Measurements from ENCODE around the gene TAT. TPM values are rescaled to one million over a fixed set of nuclear protein-coding genes. Genes with fewer than 3 reads are reported as not detected.

Gene TAT
- polyA plus RNA-seq, 1 of the 3 experiments (the other 2 are of a cell fraction), result not detected

DNA sequence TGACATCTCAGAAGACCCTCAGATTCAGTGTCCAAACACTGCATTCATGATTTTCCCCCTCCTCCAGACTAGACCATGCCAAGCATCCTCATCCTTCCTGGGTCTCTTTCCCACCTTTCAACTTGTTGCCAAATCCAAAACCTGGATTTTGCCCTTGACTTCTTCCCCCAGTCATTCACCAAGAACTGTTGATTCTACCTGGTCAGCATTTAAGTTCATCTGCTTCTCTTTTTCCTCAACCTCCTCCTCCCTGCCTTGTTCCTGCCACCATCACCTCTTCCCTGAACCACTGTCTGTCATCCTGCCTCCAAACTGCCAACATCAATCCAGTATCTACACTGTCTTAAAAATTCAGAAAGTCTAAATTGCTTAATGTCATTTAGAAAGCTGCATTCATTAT lies 29.7 kb downstream of the TAT start:
- DNase-seq, result no peak
- Histone ChIP-seq H3K4me2 (no peak overlapping the region), H3F3A (replicated peaks; ENCODE audit: insufficient read depth) (no peaks in the 10 kb centered on the region), H2AFZ (ENCODE audit: low read depth) (no peak overlapping the region), H3K4me3 (ENCODE audit: low read depth in 2 of 2, low read length in 1 of 2) (no peak overlapping the region), H3K36me3 (replicated peaks in 1 of 2; ENCODE audit: control insufficient read depth in 1 of 2, insufficient read depth in 2 of 2, low read length in 1 of 2) (no peaks in the 10 kb centered on the region), H3K4me1 (ENCODE audit: control insufficient read depth in 1 of 2, insufficient read depth in 2 of 2, low read depth in 1 of 2, low read length in 1 of 2) (no peaks in the 10 kb centered on the region), H3K9me3 (no peaks in the 10 kb centered on the region; the same call in 1 of the 2 replicates), H3K79me2 (ENCODE audit: insufficient read depth) (no peaks in the 10 kb centered on the region), H4K20me1 (ENCODE audit: insufficient read depth) (no peaks in the 10 kb centered on the region), H3K27me3 (ENCODE audit: insufficient read depth) (no peaks in the 10 kb centered on the region; the same call in 1 of the 2 replicates), H3K9me2 (no peaks in the 10 kb centered on the region), H3K27ac (ENCODE audit: low read depth in 2 of 2, low read length in 1 of 2) (no peak overlapping the region), H3K9ac (no peak overlapping the region)
- TF ChIP-seq YY1 (IDR thresholded peaks at IDR 0.05; ENCODE audit: low read depth), result no peak
- no peak for TF ChIP-seq TCF12 (IDR thresholded peaks at IDR 0.05)
- no peak for TF ChIP-seq FOXJ3 (CRISPR knock-in tag; IDR thresholded peaks at IDR 0.05)
- TF ChIP-seq MXI1 (IDR thresholded peaks at IDR 0.05; ENCODE audit: low read depth, low read length), result no peak
- TF ChIP-seq EP300 (IDR thresholded peaks at IDR 0.05; ENCODE audit: borderline replicate concordance in 1 of 2, low read depth in 1 of 2, low read length in 1 of 2), result no peak
- TF ChIP-seq MEF2A (IDR thresholded peaks at IDR 0.05; ENCODE audit: borderline replicate concordance, low read depth), result no peak
- TF ChIP-seq SIN3A (IDR thresholded peaks at IDR 0.05; ENCODE audit: borderline replicate concordance, low read depth, low read length), result no peak
- TF ChIP-seq GATA2 (CRISPR knock-in tag; IDR thresholded peaks at IDR 0.05), result no peak
- TF ChIP-seq, protein P1, sequence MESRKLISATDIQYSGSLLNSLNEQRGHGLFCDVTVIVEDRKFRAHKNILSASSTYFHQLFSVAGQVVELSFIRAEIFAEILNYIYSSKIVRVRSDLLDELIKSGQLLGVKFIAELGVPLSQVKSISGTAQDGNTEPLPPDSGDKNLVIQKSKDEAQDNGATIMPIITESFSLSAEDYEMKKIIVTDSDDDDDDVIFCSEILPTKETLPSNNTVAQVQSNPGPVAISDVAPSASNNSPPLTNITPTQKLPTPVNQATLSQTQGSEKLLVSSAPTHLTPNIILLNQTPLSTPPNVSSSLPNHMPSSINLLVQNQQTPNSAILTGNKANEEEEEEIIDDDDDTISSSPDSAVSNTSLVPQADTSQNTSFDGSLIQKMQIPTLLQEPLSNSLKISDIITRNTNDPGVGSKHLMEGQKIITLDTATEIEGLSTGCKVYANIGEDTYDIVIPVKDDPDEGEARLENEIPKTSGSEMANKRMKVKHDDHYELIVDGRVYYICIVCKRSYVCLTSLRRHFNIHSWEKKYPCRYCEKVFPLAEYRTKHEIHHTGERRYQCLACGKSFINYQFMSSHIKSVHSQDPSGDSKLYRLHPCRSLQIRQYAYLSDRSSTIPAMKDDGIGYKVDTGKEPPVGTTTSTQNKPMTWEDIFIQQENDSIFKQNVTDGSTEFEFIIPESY (IDR thresholded peaks at IDR 0.05; ENCODE audit: borderline replicate concordance, low read depth), result no peak
- no peak for TF ChIP-seq TAF1 (IDR thresholded peaks at IDR 0.05; ENCODE audit: borderline replicate concordance, low read depth, low read length)
- TF ChIP-seq, protein P2, sequence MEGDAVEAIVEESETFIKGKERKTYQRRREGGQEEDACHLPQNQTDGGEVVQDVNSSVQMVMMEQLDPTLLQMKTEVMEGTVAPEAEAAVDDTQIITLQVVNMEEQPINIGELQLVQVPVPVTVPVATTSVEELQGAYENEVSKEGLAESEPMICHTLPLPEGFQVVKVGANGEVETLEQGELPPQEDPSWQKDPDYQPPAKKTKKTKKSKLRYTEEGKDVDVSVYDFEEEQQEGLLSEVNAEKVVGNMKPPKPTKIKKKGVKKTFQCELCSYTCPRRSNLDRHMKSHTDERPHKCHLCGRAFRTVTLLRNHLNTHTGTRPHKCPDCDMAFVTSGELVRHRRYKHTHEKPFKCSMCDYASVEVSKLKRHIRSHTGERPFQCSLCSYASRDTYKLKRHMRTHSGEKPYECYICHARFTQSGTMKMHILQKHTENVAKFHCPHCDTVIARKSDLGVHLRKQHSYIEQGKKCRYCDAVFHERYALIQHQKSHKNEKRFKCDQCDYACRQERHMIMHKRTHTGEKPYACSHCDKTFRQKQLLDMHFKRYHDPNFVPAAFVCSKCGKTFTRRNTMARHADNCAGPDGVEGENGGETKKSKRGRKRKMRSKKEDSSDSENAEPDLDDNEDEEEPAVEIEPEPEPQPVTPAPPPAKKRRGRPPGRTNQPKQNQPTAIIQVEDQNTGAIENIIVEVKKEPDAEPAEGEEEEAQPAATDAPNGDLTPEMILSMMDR (IDR thresholded peaks at IDR 0.05), result no peak
- CTCF ChIA-PET, result interaction anchor here (2.5 kb wide), 1 partner anchor 64 kb away, joined by 7 read pairs; no protein-coding TSS in a partner anchor
- POLR2A ChIA-PET, result no interaction called here

DNA sequence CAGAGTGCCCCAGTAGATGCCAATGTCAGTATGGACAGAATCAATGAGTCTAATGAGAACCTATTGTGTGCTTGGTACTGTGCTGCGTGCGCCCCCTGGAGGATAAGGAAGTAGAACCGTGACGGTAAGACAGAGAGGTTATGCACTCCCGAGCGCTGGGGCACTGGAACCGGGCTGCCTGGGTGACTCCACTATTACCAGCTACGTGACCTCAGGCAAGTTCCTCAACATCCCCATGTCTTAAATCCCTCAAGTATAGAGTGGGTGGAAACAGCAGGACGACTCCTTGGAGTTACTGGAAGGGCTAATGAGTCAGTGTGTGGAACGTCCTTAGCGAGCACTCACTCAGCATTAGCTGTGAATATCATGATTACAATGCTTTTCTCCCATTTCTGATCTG lies 34.5 kb downstream of the TAT start:
- ChIA-PET POLR2A (no interaction called here), CTCF (interaction anchor here (1.0 kb wide), 1 partner anchor 130 kb away, joined by 4 read pairs; no protein-coding TSS in a partner anchor)
- no peak for TF ChIP-seq TCF12 (IDR thresholded peaks at IDR 0.05)
- peak; percentile 19; the same call in 1 of the 2 replicates for TF ChIP-seq RAD21 (IDR thresholded peaks at IDR 0.05; ENCODE audit: low read length)
- TF ChIP-seq, protein P2 (IDR thresholded peaks at IDR 0.05), result peak; percentile 54
- WGBS (ENCODE audit: low lambda C conversion rate), result 22% methylated on average over 11 of the region's 11 CpGs
- H3K4me3 ChIP-seq (ENCODE audit: low read depth in 2 of 2, low read length in 1 of 2), result no peak overlapping the region
- H3K36me3 ChIP-seq (replicated peaks in 1 of 2; ENCODE audit: control insufficient read depth in 1 of 2, insufficient read depth in 2 of 2, low read length in 1 of 2), result no peaks in the 10 kb centered on the region
- no peaks in the 10 kb centered on the region for H3K27me3 ChIP-seq (ENCODE audit: insufficient read depth)
- no peaks in the 10 kb centered on the region for H3K4me1 ChIP-seq (ENCODE audit: control insufficient read depth in 1 of 2, insufficient read depth in 2 of 2, low read depth in 1 of 2, low read length in 1 of 2)
- H3K9ac ChIP-seq, result no peak overlapping the region
- peak; percentile 44 for DNase-seq
- no peak overlapping the region for H3K27ac ChIP-seq (ENCODE audit: low read depth in 2 of 2, low read length in 1 of 2)
- no peaks in the 10 kb centered on the region for H3K9me3 ChIP-seq
- no peak overlapping the region for H3K4me2 ChIP-seq
- H3F3A ChIP-seq (replicated peaks; ENCODE audit: insufficient read depth), result no peaks in the 10 kb centered on the region
- H3K9me2 ChIP-seq, result no peaks in the 10 kb centered on the region
- H4K20me1 ChIP-seq (ENCODE audit: insufficient read depth), result no peaks in the 10 kb centered on the region
- no peak overlapping the region for H2AFZ ChIP-seq (ENCODE audit: low read depth)
- no peaks in the 10 kb centered on the region for H3K79me2 ChIP-seq (ENCODE audit: insufficient read depth)
